GM18907 (cell line): Measurements from ENCODE around the gene CARD19.

Experiments
- ATAC-seq: cut with Tn5 transposase; IDR thresholded peaks from one replicate; pipeline ENCODE4 v1.9.1; 2021; ENCODE audit warnings: mild to moderate bottlenecking, moderate library complexity; ENCODE audit not compliant: unreplicated experiment

Gene CARD19

DNA sequence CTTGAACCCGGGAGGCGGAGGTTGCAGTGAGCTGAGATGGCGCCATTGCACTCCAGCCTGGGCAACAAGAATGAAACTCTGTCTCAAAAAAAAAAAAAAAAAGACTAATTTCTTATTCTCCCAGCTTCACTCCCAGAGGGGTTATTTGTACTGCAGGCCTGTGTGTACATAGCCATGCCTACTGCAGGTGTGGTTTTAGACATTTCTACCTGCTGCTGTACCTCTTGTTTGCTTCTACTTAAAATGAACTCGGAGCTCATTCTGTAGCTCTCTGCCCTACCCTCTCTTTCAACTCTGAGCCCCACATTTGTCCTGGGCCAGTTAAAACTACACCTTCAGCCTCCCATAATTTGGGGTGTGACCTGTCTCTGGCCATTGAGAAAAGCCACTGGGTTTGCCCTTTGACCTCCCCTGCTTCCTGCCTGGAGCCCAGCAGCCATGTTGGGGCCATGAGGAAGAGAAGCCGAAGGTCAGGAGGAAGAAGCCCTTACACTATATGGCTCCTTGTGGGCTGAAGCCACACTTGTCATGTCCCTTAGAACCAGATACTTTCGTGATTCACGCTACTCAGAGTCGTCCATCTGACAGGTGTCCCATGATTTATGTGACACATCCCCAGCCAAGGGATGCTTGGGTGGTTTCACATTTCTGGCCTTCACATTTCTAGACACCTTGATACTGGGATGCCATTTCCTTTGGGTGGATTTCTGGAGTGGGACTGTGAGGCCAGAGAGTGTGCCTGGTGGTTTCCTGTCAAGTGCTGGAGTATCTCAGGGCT, 9.4 kb upstream of the CARD19 start:
- ATAC-seq: no peak

DNA sequence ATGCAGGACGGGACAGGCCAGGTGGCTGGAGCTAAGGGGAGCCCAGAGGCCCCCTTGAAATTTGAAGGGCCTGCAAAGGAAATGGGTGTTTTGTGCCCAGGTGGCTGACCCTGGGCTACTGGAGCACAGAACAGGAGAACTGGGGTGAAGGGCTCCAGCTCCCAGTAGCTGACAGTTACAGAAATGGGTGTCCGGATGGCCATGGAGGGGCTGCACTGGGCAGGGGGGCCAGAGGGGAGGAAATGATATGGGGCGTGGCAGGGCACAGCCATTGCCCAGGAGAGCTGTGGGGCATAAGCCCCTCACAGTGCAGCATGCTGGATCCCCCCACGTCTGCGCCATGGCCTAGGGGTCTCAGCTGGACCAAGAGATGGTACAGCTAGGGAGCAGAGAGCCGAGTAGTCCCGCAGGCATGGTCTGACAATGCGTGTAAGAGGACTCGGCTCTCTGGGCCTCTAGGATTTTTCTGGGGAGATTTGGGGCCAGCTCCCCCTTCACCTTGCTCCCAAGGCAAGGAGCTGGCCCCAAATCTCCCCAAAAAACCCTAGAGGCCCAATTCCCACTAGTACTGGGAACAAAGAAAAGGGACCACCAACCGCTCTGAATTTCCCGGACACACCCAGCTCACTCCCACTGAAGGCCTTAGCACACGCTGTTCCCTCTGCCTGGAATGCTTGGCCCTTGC, 7.9 kb upstream of the CARD19 start:
- no peak for ATAC-seq

DNA sequence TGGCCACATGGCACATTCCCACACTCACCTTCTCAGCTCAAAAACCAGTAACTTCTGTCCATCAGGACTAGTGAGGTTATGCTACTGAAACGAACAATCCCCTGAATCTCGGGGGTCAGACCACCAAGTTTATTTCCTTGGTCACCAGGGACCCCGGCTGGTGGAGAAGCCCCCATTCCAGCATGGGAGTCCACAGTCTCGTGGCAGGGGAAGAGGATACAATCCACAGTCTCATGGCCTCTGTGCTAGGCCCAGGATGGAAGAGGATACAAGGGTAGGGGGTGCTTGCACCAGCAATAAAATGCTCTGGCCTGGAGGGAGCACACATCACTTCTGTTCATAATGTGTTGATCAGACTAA, 7.4 kb upstream of the CARD19 start:
- ATAC-seq: no peak

DNA sequence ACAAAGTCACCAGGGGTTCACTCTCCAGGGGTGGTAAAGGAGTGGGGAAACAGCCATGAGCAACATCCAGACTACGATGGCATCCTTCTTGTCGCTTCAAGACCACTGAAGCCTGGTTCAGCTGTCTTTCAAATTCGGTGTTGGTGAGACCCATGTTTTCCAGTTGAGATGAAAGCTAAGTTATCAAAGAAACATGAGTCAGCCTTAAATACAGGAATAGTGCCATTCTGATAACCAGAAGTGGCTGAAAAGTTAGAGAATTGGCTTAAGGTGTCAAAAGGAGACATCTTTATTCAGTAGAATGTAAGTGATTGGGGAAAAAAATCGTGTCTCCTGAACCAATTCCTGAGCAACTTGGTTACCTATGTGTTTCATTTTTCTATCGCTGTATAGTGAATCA, 7.0 kb upstream of the CARD19 start:
- no peak for ATAC-seq

DNA sequence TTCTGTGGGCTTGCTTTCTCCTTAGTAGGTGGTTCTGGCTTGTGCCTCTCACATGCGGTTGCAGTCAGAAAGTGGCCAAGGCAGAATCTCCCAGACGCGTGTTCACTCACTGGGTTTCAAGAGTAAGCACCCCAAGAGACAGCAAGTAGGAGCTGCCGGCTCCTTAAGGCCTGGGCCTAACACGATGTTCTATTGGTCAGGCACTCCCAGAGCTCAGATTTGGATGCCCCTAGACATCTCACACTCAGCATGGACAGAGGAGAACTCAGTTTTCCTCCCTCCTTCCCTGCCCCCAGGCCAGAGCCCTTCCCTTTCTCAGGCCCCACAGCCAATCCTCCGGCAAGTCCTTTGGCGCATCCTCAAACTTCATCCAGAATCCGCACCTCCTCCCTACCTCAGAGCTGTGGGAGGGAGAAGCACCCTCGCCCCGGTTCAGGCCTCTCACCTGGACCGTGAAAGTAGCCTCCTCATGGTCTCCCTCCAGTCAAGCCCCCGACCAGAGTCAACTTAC, 6.5 kb upstream of the CARD19 start:
- no peak for ATAC-seq

DNA sequence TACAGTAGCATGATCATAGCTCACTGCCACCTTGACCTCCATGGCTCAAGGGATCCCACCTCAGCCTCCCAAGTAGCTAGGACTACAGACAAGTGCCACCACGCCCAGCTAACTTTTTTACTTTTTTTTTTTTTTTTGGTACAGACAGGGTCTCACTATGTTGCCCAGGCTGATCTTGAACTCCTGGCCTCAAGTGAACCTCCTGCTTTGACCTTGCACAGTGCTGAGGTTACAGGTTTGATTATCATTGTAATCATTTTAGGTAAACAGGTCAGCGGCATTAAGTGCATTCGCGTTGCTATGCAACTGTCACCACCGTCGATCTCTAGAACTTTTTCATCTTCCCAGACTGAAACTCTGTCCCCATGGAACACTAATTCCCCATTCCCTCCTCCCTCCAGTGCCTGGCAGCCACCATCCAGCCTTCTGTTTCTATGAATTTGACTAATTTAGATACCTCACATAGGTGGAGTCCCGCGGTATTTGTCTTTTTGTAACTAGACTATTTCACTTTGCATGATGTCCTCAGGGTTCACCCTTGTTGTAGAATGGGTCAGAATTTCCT, 5.8 kb upstream of the CARD19 start:
- ATAC-seq: no peak

DNA sequence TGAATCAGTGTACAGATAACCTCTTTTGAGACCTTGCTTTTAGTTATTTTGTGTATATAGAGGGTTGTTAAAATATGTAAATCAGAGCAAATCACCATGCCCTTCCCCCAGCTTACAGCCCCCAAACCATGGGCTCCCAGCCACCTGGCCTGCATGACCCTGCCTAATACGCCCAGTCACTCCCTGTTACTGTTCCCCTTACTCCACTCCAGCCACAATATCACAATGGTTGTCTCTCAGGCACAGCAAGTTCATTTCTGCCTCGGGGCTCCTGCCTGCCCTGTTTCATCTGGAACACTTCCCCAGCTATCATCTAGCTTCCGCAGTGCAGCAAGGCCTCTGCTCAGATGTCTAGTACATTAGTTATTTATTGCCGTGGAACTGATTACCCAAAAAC, 5.0 kb upstream of the CARD19 start:
- ATAC-seq: no peak

DNA sequence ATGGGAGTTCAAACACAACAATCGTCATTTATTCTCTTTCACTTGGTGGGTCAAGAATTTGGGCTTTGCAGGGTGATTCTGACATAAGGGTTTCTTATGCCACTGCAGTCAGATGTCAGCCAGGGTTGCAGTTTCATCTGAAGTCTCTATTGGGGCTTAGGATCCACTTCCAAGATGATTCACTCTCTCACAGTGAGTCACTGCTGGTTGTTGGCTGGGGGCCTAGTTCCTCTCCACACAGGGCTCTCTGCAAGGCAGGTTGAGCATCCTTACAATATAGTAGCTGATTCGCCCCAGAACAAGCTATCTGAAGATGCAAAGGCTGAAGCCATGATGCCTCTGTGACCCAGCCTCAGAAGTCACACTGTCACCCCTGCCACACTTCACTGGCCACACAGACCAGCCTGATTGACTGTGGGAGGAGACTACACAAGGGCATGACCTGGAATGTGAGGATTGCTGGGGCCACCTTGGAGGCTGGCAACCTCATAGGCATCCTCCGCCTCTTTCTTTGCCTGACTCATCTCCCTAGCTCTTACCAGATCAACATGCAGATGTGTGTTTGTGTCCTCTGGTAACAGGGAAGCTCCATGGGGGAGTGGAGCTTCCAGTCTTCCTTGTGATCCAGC, 4.5 kb upstream of the CARD19 start:
- no peak for ATAC-seq

DNA sequence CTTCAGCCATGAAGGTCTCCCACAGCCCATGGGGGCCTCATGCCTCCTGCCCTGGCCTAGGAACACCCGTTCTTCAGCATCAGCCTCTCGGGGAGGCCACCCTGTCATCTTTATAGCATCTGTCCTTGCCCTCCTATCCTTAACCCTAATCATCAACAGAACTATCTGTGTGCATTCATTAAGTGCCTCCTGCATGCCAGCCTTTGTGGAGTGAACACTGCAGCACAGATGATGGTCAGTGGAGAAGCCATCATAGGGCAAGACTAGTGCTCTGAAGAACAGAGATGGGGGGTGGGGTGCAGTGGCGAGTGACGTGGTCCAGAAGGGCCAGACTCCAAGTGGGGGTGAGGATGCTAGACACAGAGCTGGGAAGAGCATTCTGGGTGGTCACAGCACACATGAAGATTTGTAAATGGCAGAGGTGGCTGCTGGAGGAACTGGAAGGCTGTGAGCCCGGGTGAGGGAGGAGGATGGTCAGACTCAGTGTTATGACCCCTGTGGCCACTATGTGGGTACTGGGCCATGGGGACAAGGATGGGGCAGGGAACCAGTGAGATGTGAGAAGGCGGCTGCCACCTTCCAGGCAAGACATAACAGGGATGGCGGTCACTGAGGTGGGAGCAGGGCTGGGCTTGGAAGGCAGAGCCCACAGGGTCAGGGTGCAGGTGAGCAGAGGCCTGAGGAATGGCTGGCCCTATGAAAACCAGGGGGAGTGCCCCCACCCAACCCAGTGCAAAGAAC, 3.6 kb upstream of the CARD19 start:
- ATAC-seq: no peak

DNA sequence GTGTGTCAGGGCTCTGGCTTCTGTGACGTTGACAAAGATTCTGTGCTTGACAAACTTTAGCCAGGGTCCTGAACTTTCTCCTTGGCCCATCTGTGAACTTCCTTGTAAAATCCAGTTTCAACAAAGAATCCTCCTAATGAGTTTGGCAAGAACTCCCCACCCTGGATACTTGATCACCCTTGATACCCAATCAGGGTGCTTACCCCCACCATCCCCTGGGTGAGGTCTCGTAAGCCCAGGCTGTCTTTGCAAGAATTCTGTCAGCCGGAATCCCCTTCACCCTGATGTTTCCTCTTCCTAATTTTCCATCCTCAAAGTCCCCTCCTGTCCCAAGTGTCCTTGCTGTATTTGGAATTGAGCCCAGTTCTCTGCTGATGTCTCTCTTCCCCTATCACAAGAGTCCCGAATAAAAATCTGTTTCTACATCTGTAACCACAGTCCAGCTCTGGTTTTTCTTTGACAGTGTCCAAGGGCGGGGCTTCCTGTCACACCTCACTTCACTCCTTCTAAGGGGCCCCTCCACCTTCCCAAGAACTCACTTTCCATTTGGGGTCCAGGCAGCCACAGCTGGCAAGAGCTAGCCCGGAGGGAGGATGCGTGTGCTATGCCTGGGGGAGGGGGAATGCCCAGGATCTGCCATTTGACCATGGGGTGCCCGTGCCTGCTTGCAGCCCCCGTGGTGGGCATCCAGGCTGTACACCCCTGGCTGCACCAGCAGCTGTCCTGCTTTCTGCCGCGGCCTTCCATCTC, 2.7 kb upstream of the CARD19 start:
- ATAC-seq: no peak

DNA sequence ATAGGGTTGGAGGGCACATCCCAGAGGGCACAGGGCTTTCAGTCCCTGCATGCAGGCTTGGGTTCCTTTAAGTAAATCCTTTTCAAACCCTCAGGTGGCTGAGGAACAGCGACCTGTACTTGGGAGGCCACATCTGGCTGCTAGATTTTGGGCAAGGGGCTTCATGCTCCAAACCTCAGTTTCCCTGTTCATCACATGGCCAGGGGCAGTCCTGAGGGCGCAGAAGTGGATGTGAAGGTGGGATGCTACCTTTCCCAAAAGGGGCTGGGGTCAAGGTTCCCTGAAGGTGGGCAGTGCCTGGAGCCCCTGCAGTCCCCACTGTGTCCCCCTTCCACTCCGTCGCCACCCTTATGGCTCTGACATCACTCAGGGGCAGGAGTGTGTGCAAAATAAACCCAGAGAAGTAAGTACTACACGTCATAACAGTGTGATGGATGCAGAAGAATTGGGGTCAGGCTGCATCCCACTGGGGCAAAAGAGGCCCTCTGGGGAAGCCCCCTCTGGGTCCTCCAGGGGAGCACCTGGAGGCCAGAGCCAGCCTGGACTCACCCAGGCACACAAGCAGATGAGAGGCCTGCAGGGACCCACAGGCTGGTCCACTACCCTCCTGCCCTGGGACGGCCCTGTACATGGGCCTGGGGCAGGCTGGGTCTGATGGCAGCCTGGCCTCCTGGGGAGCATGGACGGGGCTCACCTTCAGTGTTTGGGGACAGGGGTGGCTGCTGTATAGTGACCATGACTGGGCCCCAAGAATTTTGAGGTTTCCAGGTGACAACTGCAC, 1.9 kb upstream of the CARD19 start:
- ATAC-seq: no peak

DNA sequence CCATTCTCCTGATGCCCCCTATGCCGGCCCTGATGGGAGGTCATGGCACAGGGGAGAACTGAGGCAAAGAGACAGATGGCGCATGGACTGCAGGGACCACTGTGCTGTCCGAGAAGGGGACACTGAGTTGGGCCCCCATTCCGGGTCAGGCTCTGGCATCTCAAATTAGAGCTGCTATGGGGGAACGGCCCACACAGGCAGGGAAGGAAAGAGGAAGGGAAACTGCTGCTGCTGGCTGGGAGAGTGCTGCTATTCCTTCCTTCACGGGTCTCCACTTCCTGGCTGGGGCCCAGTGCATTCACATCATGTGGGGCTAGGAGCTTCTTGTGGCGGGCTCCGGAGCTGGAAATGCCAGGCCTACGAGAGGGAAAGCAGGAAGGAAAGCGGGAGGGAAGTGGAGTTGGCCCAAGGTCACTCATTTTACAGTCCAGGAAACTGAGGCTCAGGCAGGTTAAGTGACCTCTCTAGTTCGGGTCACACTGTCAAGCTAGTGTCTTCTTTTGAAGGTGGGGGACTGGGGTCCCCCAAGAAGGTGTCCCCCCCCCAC, 1.3 kb upstream of the CARD19 start:
- no peak for ATAC-seq

DNA sequence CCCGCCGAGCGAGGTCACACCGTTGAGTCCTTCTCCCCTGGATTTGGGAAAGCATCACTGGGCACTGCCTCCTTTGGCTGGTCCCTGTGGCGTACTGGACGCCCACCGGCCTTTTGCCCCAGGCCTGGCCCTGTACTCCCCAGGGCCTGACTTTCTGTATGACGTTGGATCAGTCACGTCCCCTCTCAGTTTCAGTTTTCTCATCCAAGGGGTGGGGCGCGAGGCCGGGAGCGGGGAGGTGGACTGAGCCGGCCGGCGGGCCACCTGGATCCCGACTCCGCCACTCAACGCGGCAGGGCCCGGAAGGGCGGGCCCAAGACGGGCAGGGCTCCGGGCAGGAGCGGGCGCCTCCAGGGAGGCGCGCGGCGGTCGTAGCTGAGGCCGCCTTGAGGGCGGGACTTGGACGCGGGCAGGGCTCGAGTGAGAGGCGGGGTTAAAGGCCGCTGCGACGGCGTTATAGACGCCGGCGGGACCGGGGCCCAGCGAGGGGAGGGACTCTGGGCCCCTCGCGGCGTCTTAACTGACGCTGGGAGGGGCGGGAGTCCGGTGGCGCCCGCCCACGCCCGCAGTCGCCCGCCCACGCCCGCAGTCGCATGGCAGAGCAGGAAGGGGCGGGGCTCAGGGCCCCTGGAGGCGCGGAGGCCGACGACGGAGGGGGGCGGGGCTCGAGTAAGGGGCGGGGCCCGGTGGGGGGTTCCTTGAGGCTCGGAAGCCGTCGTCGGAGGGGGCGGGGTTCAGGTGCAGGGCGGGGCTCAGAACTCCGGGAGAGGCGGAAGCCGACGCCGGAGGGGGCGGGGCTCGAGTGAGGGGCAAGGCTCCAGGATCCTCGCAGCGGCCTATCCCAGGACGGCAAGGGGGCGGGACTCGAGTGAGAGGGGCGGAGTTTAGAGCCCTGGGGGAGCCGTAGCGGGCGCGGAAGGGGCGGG, 549 bp upstream of the CARD19 start:
- peak; percentile 65 for ATAC-seq

DNA sequence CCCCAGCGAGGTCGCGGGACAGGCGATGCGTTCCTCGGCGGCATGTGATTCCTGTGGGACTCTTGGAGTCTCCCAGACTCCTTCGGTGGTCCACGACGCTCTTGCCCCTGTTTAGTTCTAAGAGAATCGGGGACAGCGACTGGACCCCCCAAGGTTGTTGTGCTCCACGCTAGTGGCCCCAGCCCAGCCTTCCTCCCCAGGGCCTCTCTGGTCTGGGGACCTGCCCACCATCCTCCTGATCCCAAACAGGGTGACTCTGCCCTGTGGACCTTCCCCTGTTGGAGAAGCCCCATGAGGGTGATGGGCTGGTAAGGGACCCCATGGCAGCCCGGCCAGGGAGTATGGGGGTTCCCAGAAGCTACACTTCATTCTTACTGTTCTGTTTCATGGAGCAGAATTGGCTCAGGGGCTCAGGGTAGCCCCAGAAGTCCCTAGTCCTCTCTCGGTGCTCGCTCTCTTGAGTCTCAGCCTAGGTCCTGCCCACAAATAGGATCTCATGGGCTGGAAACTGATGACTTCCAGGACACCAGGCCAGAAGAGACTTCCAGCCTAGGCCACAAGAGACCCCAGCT, 880 bp downstream of the CARD19 start:
- no peak for ATAC-seq

DNA sequence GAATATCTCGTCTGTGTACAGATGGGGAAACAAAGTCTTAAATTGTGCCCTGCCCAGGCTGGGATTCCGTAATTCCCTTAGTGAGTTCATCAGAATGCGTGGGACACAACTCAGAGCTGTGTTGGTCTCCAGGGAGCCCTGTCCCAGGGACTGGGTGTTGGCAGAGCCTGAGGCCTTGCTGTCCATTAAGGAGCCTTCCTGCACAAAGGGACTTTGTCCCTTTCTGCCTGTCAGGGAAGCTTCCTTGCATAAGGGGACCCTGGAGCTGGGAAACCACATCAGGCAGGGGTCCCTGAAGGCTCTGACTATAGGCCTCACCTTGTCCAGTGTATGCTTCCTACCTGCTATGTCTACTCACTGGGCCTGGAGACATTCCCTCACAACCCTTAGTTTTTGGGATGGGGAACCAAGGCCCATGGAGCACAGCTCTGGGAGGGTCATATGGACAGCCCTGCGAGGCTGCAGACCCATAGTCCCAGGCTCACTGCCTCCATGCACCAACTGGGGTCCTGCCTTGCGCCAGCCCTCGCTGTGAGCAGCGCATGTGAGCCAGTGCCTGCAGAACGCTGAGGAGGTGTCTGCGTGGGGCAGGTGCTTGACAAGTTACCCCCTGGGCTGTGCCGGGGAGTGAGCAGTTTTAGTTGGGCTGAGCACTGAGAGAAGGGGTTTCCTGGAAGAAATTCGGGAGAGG, 1.6 kb downstream of the CARD19 start:
- no peak for ATAC-seq

DNA sequence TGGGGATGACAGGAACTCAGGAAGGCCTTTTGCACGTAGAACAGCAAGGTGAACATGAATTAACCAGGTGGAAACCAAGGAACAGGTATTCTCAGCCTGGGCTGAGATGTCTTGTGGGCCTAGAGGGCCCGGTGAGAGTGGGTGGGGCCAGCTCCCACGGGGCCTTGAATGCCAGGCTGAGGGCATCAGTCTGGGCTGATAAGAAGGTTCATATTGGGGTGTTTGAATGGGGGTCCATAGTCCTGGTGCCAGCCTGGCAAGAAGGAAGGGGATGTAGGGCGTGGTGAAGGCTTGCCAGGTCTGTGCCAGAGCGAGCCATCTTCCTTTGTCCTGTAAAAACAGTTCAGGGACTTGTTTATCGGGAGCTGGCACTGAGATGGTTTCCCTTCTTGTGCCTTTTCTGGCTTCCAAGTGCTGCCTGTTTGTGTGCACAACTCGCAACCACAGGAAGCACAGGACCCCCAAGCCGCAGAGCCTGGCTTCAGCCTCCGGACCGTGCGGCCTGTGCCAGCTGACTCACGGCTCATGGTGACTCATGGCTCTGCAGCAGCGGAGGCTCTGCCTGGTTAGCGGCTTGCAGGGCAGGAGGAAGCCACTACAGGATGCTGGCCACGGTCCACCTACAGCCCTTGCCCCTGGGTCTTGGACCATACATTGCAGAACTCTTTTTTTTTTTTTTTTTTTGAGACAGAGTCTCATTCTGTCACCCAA, 2.4 kb downstream of the CARD19 start:
- ATAC-seq: no peak
